ENCODE measurements around the gene DRC1.

DNA sequence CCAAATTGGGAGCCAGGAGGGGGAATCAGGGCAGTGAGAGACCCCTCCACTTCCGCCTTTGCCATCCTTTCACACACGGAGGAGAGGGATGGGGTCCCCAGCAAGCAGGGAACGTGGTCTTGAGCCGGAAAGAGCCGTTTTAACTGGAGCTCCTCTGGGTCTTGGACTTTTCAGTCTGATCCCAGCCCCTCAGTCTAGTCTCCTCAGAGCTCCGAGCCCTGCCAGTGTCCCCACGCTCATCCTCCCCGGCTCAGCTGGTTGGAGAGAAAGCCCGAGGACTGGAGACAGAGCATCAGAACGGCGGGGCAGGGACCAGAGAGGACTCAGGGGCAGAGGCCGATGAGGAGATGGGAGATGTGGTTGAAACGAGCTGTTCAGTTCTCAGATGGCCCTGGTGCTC is 102.3 kb downstream of the DRC1 start:
- TF ChIP-seq CTCF (conservative IDR thresholded peaks at IDR 0.05 in 1 of 2, IDR thresholded peaks at IDR 0.05 in 1 of 2; ENCODE audit: low read depth in 1 of 2, low read length in 2 of 2): no peak
- TF ChIP-seq EZH2 (IDR thresholded peaks at IDR 0.05; ENCODE audit: low read length, missing control alignments): no peak
